Stimulated activated CD4-positive, alpha-beta T cell treated with anti-CD3 and anti-CD28 coated beads, Interleukin-1b, Interleukin-23, amount 100 ng/mL, for 4 hours (primary cell): ENCODE results near the gene RBM4B.
"Not testable (repeated sequence)": the region's sequence is repeated elsewhere in the genome, so short reads cannot be mapped to it uniquely, and the experiment has no call there.

Experiments used
- DNase-seq, 2 donors: peaks; one replicate each; pipeline ENCODE4 v3.0.0-alpha.2; 2020; ENCODE audit warnings: low read depth in 2 of 2

Gene RBM4B

DNA sequence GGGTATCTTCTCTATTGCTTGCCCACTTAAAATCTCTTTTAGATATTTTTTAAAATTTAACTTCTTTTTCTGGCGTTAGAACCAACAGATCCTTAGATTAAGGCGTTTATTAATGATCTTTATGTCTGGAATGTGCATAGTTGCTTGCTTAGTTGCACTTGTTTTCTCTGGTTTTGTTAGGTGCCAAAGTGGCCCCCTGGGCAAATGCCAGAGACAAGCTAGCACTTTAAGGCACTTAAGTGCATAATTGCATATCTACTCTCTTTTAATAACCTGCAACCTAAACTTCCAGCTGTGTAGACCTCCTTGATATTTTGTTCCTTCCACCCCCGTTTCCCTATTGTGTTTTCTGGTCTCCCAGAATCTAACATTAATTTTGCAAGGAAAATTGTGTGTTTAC, 35.9 kb downstream of the RBM4B start:
- DNase-seq, result no peak

DNA sequence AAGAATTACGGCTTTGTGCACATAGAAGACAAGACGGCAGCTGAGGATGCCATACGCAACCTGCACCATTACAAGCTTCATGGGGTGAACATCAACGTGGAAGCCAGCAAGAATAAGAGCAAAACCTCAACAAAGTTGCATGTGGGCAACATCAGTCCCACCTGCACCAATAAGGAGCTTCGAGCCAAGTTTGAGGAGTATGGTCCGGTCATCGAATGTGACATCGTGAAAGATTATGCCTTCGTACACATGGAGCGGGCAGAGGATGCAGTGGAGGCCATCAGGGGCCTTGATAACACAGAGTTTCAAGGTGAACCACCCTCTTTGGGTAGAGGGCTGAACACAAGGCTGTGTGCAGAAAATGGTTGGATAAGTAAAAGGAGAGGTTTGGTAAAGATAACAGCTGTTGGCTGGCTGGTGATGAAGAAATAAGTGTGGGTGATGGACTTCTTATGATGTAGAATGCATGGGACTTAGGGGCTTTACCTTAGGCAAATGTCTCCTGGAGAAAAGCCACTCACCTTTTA, 37.8 kb downstream of the RBM4B start:
- not testable (repeated sequence) for DNase-seq

DNA sequence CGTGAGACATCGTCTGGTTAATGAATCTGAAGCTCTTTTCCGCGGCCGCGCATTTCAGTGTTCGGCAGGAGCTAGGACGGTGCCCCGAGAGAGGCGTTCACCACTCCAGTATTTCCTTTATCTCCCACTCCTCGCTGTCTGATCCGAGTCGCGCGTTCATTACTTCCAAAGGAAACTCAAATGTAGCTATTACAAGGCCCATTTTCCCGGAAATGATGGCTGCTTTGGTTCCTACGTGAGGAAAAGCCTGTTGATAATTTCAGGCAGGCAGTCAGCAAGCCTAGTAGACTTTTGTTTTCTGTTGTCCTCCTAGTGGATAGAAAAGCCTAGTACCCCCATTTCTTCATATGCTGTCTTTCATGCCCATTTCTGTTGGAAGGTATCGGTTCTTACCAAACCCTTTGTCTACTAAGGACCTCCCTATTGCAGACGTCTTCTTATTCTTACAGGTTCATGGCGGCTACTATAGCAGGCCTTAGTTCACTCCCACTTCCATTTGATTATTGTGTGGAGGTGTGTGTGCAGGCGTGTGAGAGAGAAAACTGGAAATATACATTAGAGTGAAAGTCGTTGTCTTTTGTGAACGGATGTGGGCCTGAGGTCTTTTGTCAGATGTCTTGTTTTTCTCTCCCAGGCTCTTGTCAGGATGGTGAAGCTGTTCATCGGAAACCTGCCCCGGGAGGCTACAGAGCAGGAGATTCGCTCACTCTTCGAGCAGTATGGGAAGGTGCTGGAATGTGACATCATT, 38.4 kb downstream of the RBM4B start:
- no peak for DNase-seq

DNA sequence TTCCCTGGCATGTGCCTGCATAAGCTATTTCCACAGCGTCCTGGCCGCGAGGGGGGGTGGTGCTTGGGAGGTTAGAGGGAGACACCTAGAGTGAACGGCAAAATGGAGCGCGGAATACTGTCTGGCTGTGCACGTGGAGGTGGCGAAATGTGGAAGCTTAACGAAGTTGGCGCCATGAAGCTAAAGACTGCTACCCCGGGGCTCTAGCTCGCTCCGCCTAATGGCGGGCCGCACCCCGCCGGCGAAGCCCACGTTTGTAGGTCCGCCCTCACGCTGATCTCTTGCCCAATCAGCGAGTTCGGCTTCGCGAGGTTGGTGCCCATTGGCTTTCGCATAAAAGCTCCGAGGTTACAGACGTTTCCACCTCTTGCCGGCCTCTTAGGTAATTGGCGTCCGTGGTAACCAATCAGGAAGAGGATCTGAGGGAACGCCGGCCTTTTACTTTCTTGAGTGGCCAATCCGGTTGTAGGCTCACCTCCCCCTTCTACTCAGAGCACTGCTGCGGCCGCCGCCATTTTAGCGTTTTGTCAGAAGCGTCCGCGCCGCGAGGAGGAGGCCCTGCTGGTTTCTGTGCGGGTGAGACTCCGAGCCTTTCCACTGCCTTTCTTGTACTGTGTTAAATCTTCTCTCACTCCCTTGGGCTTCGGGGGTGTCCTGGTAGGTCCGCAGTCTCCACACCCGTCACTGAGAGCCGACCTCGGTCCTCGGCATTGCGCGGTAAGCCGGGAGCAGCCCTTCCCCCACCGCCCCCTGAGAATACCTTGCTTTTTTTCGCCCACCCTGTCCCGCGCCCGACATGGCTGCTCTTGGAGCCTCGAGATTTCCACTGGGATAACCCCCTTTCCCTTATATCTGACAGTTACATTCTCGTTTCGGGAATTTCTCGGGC, 39.3 kb downstream of the RBM4B start, which contains the start of gene RBM4:
RBM4 (plus strand) TSS at position 527 of the 889 bp plus-strand sequence. CDS start 1,009 bp downstream, outside the sequence.
- peak; percentile 74 to 92 for DNase-seq

DNA sequence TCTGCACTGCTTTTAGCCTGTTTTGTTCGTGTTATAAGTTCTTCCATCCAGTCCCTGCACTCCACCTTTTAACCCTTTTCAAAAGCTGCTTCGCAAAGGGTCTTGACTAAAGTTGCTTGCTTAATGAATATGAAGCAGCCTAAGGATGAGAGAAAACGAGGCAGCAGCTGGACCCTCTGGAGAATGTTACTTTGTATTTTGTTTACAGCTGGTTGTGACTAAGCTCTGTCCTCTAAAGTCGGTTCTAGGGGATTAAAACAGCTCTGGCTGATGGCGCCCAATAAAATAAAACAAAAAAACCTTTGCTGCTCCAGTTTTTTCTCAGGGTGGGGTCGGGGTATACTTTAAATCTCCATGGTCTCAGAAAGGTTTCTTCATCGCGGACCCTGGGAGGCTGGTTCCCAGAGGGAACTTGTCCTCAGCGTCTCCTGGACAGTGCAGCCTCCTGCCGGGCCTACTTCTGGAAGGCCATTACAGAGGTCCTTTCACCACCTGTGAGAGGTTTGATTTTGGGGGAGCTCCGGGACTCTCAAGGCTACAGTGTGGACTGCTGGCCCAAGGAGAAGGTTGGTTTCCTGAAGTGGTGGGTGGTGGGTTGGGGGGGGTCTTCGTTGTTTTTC, 40.0 kb downstream of the RBM4B start:
- no peak for DNase-seq

DNA sequence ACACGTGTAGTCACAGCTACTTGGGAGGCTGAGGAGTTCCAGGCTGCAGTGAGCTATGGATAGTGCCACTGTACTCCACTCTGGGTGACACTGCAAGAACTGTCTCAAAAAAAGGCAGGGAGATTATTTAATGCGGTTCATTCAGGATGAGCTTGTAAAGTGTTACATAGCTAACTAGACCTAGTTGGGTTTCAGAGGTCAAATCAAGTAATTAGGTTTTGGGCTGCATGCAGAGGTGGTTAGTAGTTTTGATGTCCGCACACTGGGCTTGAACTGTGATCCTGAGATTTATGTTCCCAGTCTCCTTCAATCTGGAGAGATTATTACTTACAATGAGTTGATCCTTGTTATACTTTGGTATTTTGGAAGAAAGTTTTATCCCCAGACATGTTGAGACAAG, 41.3 kb downstream of the RBM4B start:
- no peak for DNase-seq

DNA sequence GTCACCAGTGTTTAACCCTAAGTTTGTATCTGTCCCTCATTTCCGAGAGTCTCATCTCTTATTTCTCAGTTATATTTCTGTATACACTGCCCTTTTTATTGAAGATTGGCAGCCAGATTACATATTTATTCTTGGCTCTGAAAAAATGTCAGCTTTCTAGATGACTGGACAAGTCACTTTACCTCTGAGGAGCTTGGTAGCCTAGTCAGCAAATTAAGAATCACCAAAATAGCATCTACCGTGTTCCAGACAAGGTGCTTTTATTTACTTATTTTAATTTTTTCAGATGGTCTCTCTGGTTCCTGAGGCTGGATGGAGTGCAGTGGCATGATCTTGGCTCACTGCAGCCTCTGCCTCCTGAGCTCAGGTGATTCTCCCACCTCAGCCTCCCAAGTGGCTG, 44.7 kb downstream of the RBM4B start:
- no peak for DNase-seq

DNA sequence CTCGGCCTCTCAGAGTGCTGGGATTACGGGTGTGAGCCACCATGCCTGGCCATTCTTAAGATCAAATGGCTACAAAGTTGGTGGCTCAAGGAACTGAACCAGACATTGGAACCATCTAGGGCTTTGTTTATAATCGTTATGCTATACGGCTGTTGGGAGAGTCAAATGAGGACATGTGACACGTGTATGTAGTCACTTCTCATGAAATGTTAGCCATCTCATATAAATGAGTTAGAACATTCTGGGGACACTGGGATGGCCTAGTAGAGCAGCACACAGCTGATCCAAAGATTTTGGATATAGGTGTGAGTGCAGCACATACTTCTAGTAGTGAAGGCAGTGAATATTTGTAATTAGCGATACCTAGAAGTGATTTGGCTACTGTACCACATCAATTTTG, 45.8 kb downstream of the RBM4B start:
- DNase-seq, result no peak

DNA sequence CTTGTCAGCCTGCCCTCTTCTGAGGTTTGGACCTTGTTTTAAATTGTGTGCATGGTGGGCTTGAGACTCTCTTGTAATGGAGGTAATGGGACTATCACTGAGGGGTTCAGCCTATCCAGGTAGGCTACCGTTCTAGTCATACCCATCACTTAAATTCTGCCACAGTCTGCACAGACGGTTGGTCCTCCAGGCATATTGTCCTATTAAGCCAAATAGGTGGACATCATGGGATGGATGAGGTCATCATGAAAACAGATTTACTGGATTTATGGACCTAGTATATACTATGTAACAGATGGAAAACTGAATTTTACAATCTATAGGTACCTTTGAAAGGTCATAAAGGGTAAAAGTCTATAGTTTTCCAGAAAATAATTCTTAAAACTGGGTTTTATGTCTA, 48.3 kb downstream of the RBM4B start:
- no peak for DNase-seq

DNA sequence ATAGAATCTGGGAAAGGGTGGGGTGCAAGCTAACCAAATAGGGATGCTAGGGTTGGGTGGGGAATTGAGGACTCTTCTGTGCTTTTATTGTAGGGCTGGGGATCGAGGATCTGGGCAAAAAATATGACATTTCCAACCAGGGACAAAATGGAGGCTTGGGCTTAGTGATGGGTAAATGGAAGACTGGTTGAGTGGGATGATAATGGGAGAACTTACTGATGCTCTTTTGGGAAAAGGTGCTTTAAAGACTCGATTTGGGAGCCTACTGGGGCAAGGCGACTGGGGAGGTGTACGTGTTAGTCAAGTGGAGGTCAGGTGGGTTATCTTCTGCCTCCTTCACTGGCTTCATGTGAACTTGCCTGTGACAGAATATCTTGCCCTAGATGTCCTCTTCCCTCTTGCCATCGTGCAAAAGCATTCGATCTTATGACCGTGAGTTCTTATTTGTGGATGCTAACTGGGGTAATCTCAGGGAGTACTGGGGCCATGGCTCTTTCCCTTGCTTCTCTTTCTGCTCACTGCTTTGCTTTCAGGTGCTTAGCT, 49.6 kb downstream of the RBM4B start:
- no peak for DNase-seq

DNA sequence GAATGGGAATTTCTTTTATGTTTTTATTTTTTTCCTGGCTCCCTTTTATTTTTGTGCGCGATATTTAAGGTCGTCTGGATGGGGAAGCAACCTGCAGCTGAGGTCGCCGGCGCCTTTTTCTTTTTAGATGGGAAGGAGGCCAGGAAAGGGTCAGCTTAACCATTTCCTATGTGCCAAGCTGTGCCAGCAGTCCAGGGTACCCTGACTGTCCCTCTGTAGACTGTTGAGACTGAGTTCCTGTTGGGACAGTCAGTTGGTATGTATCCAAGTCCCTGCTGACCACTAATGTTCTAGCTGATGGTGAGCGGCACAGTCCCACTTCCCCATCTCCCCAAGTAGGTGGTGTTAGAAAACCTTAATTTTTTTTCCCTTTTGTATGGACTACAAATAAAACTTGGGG, 50.8 kb downstream of the RBM4B start:
- no peak for DNase-seq

DNA sequence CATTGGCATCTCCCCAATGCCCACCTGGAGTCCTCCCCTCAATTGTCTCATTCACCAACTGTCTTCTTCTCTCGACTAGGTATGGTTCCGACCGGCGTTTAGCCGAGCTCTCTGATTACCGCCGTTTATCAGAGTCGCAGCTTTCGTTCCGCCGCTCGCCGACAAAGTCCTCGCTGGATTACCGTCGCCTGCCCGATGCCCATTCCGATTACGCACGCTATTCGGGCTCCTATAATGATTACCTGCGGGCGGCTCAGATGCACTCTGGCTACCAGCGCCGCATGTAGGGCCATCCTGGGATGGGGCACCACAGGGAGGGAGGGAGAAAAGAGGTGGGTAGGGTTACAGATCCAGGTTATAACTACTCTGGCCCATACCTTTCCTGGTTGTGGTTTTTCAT, 51.3 kb downstream of the RBM4B start:
- no peak for DNase-seq

DNA sequence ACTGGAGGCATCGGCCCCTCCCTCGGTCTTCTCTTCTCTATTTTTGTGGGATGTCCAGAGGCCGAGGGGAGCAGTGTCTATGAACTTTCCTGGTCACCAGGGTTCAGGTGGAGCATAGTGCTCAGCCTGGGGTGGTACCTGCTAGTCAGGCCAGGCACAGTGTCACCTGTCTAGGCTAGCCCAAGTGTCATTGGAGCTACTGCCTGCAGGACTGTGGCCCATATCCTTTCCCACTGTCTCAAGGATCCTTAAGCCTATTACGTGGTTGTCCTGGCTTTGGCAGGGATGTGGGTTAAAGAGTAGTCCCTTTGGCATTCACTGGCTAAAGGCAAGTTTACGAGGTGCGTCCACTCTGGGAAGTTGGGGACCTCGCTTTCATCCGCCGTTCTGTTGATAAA, 51.9 kb downstream of the RBM4B start:
- no peak for DNase-seq

DNA sequence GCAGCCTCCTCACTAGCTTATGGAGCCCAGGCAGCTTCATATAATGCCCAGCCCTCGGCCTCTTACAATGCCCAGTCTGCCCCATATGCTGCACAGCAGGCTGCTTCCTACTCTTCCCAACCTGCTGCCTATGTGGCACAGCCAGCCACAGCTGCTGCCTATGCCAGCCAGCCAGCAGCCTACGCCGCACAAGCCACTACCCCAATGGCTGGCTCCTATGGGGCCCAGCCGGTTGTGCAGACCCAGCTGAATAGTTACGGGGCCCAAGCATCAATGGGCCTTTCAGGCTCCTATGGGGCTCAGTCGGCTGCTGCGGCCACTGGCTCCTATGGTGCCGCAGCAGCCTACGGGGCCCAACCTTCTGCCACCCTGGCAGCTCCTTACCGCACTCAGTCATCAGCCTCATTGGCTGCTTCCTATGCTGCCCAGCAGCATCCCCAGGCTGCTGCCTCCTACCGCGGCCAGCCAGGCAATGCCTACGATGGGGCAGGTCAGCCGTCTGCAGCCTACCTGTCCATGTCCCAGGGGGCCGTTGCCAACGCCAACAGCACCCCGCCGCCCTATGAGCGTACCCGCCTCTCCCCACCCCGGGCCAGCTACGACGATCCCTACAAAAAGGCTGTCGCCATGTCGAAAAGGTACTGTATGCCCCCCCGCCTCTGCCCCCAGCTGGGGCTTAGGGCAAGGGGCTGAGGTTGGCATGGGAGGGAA, 52.5 kb downstream of the RBM4B start:
- DNase-seq, result no peak

DNA sequence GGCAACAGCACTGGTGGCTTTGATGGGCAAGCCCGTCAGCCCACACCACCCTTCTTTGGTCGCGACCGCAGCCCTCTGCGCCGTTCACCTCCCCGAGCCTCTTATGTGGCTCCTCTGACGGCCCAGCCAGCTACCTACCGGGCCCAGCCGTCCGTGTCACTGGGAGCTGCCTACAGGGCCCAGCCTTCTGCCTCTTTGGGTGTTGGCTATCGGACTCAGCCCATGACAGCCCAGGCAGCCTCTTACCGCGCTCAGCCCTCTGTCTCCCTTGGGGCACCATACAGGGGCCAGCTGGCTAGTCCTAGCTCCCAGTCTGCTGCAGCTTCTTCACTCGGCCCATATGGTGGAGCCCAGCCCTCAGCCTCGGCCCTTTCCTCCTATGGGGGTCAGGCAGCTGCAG, 53.2 kb downstream of the RBM4B start:
- DNase-seq, result no peak

DNA sequence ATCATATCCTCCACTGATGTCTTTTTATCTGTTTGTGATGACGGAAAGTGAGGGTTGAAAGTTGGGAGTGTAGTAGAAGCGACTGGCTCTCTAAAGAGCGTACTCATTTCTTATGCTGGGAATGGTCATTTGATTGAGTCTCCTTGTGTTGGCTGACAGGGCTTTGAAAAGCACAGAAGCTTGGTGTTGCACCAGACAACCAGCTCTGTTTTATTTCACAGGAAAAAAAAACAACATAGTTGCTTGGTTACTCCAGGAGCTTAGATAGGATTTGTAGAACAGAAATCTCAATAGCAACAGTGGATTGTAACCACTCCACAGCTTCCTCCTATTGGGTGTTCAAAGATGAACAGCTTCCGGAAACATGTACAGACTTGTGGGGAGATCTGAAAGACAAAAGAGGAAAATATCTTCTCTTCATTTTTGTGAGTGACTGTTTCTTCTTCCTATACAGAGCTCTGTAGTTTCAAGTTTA, 58.6 kb downstream of the RBM4B start:
- DNase-seq, result no peak

DNA sequence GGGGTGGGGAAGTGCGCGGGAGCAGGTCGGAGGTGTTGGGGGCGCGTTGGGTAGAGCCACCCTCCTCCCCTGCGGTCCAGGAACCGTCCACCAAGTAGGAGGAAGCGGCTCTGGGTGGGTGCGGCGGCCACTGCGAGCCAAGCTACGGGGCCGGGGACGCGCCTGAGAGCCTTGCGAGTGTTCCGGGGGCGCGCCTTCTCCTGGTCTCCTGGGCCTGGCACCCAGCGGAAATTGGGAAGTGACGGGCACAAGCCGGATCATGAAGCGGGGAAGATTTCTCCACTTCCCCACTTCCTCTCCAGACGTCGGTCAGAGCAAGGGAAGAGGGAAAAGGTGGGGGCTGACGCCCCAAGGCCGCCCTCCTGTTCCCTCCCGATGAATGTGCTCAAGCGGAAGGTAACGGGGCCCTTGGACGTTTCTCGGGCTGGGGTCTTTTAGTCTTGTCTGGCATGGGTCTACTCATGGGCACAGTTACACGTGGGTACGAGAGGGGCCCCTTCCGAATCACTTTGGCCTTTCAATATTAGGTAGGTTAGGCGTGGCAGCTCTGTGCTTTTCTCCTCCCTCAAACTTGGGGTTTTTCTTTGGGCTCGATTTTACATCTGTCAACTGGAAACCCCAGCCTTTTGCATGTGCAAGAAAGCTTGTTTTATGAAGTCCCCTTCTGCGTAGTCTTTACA, 60.4 kb downstream of the RBM4B start:
- DNase-seq, result no peak

DNA sequence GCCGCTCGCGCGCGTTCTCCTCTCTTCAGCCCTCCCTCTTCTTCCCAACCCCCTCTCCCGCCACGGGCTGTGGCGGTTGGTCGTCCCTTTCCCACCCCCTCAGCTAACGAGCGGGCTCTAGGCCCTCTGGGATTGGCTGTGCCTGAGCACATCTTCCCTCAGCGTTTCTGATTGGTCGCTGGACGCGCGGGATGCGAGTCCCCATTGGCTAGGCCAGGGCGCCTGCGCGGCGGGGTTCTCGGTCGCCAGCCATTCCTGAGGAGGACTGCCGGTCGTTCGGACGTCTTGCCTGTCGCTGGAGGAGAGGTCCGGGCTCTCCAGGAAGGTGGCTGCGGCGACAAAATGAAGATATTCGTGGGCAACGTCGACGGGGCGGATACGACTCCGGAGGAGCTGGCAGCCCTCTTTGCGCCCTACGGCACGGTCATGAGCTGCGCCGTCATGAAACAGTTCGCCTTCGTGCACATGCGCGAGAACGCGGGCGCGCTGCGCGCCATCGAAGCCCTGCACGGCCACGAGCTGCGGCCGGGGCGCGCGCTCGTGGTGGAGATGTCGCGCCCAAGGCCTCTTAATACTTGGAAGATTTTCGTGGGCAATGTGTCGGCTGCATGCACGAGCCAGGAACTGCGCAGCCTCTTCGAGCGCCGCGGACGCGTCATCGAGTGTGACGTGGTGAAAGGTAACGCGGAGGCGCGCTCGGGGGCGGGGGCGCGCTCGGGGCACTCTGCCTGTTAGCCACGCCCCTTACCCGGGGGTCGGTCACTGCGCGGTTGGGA, 61.1 kb downstream of the RBM4B start, which contains the start of gene RBM14:
RBM14 (plus strand) TSS at position 252 of the 776 bp plus-strand sequence; CDS start at position 343, 91 bp downstream.
- peak; percentile 94 to 96 for DNase-seq
